Measurements from ENCODE around the gene KLHL29.

The KLHL29 gene

GRCh38 chr2:23483791-23484190 lies 98.8 kb downstream of the KLHL29 start:
- TF ChIP-seq CTCF (conservative IDR thresholded peaks at IDR 0.05; ENCODE audit: low read length) (no peak), EZH2phosphoT487 (IDR thresholded peaks at IDR 0.05; ENCODE audit: borderline replicate concordance) (no peak)
- Histone ChIP-seq H3K9me3 (ENCODE audit: insufficient read depth, low read depth, low read length) (no peaks in the 10 kb centered on the region), H3K9me2 (replicated peaks; ENCODE audit: low read depth, low read length) (no peaks in the 10 kb centered on the region), H3K36me3 (ENCODE audit: insufficient read depth, low read length) (no peaks in the 10 kb centered on the region), H3K79me2 (ENCODE audit: insufficient read depth, low read length) (no peaks in the 10 kb centered on the region), H3K4me1 (ENCODE audit: insufficient read depth, low read length, poor library complexity, severe bottlenecking) (no peaks in the 10 kb centered on the region), H3K4me2 (ENCODE audit: low read depth, low read length, poor library complexity, severe bottlenecking) (no peak overlapping the region), H4K20me1 (ENCODE audit: insufficient read depth, low read length, poor library complexity, severe bottlenecking) (no peaks in the 10 kb centered on the region), H3K9ac (ENCODE audit: low read depth, low read length, poor library complexity, severe bottlenecking) (no peak overlapping the region), H3F3A (ENCODE audit: low read depth) (no peaks in the 10 kb centered on the region), H3K27me3 (ENCODE audit: insufficient read depth, low read length, poor library complexity, severe bottlenecking) (no peaks in the 10 kb centered on the region), H2AFZ (ENCODE audit: low read length) (no peak overlapping the region), H3K4me3 (ENCODE audit: low read length, poor library complexity, severe bottlenecking) (no peak overlapping the region)

- no peaks in the 10 kb centered on the region for H3F3A ChIP-seq (ENCODE audit: low read depth)
- H3K79me2 ChIP-seq (ENCODE audit: insufficient read depth, low read length), result no peaks in the 10 kb centered on the region
- H2AFZ ChIP-seq (ENCODE audit: low read length), result no peak overlapping the region
- no peaks in the 10 kb centered on the region for H3K36me3 ChIP-seq (ENCODE audit: insufficient read depth, low read length)
- no peaks in the 10 kb centered on the region for H4K20me1 ChIP-seq (ENCODE audit: insufficient read depth, low read length, poor library complexity, severe bottlenecking)
- TF ChIP-seq EZH2phosphoT487 (IDR thresholded peaks at IDR 0.05; ENCODE audit: borderline replicate concordance) (no peak), CTCF (conservative IDR thresholded peaks at IDR 0.05; ENCODE audit: low read length) (no peak)
- H3K27me3 ChIP-seq (ENCODE audit: insufficient read depth, low read length, poor library complexity, severe bottlenecking), result no peaks in the 10 kb centered on the region
- no peak overlapping the region for H3K4me3 ChIP-seq (ENCODE audit: low read length, poor library complexity, severe bottlenecking)
- H3K4me1 ChIP-seq (ENCODE audit: insufficient read depth, low read length, poor library complexity, severe bottlenecking), result no peaks in the 10 kb centered on the region
- H3K9ac ChIP-seq (ENCODE audit: low read depth, low read length, poor library complexity, severe bottlenecking), result no peak overlapping the region
- no peaks in the 10 kb centered on the region for H3K9me3 ChIP-seq (ENCODE audit: insufficient read depth, low read depth, low read length)
- H3K9me2 ChIP-seq (replicated peaks; ENCODE audit: low read depth, low read length), result no peaks in the 10 kb centered on the region
- no peak overlapping the region for H3K4me2 ChIP-seq (ENCODE audit: low read depth, low read length, poor library complexity, severe bottlenecking)
Measured at GRCh38 chr2:23484275-23484674, 99.3 kb downstream of the KLHL29 start.

- Histone ChIP-seq H3K4me2 (ENCODE audit: low read depth, low read length, poor library complexity, severe bottlenecking) (no peak overlapping the region), H3K79me2 (ENCODE audit: insufficient read depth, low read length) (no peaks in the 10 kb centered on the region), H3K9ac (ENCODE audit: low read depth, low read length, poor library complexity, severe bottlenecking) (no peak overlapping the region), H3K4me1 (ENCODE audit: insufficient read depth, low read length, poor library complexity, severe bottlenecking) (no peaks in the 10 kb centered on the region), H3K9me3 (ENCODE audit: insufficient read depth, low read depth, low read length) (no peaks in the 10 kb centered on the region), H2AFZ (ENCODE audit: low read length) (no peak overlapping the region), H3K36me3 (ENCODE audit: insufficient read depth, low read length) (no peaks in the 10 kb centered on the region), H3K4me3 (ENCODE audit: low read length, poor library complexity, severe bottlenecking) (no peak overlapping the region), H3K9me2 (replicated peaks; ENCODE audit: low read depth, low read length) (no peaks in the 10 kb centered on the region), H4K20me1 (ENCODE audit: insufficient read depth, low read length, poor library complexity, severe bottlenecking) (no peaks in the 10 kb centered on the region), H3K27me3 (ENCODE audit: insufficient read depth, low read length, poor library complexity, severe bottlenecking) (no peaks in the 10 kb centered on the region), H3F3A (ENCODE audit: low read depth) (no peaks in the 10 kb centered on the region)
- TF ChIP-seq CTCF (conservative IDR thresholded peaks at IDR 0.05; ENCODE audit: low read length) (no peak), EZH2phosphoT487 (IDR thresholded peaks at IDR 0.05; ENCODE audit: borderline replicate concordance) (no peak)
Measured at GRCh38 chr2:23484767-23485166, 99.8 kb downstream of the KLHL29 start.

All from Loucy (cell line).